ENCODE data around the gene DDOST.

Gene DDOST

GRCh38 chr1:20661207-20662109, at the start of gene DDOST:
DDOST (minus strand) TSS chr1:20661369; CDS start chr1:20661350, 19 bp downstream.
- peak; percentile 99 for FAIRE-seq

- no peak for FAIRE-seq
Observed at GRCh38 chr1:20710469-20711284, 49.5 kb upstream of the DDOST start.

GRCh38 chr1:20709868-20710267, 48.7 kb upstream of the DDOST start:
- FAIRE-seq: no peak

- no peak for FAIRE-seq
Observed at GRCh38 chr1:20708891-20709290, 47.7 kb upstream of the DDOST start.

GRCh38 chr1:20708057-20708456, 46.9 kb upstream of the DDOST start:
- no peak for FAIRE-seq

- FAIRE-seq: no peak
Observed at GRCh38 chr1:20706841-20707240, 45.7 kb upstream of the DDOST start.

- FAIRE-seq: no peak
Observed at GRCh38 chr1:20705203-20705755, 44.1 kb upstream of the DDOST start.

- FAIRE-seq: no peak
Observed at GRCh38 chr1:20704390-20705202, 43.4 kb upstream of the DDOST start.

GRCh38 chr1:20703124-20703756, 42.1 kb upstream of the DDOST start:
- no peak for FAIRE-seq

GRCh38 chr1:20702416-20702815, 41.2 kb upstream of the DDOST start:
- FAIRE-seq: no peak

GRCh38 chr1:20701847-20702246, 40.7 kb upstream of the DDOST start:
- FAIRE-seq: no peak

- FAIRE-seq: no peak
Observed at GRCh38 chr1:20701446-20701845, 40.3 kb upstream of the DDOST start.

GRCh38 chr1:20700636-20701215, 39.6 kb upstream of the DDOST start:
- FAIRE-seq: no peak

GRCh38 chr1:20699558-20699957, 38.4 kb upstream of the DDOST start:
- no peak for FAIRE-seq

- FAIRE-seq: no peak
Observed at GRCh38 chr1:20698195-20698910, 37.2 kb upstream of the DDOST start.

GRCh38 chr1:20697563-20697962, 36.4 kb upstream of the DDOST start:
- FAIRE-seq: no peak

GRCh38 chr1:20696397-20697333, 35.5 kb upstream of the DDOST start:
- no peak for FAIRE-seq

GRCh38 chr1:20695515-20695914, 34.3 kb upstream of the DDOST start:
- FAIRE-seq: no peak

- FAIRE-seq: no peak
Observed at GRCh38 chr1:20693623-20694022, 32.5 kb upstream of the DDOST start.

GRCh38 chr1:20691872-20692271, 30.7 kb upstream of the DDOST start:
- no peak for FAIRE-seq
